NCI-H2029 treated with DMSO at 0.1 percent for 48 hours (cell line): ENCODE measurements around the gene SRR.
"Not testable (repeated sequence)": the region's sequence is repeated elsewhere in the genome, so short reads cannot be mapped to it uniquely, and the experiment has no call there.

Experiments
- DNase-seq: peaks from one replicate; lab custom pipeline; 2025; lab: John Stamatoyannopoulos, UW

SRR gene

GRCh38 chr17:2303204-2304188 lies at the start of gene SRR, which contains the start of gene SMG6:
SRR (plus strand) TSS chr17:2303950; CDS start chr17:2315561, 11,611 bp downstream.
SMG6 (minus strand) TSS chr17:2303785; CDS start chr17:2303720, 65 bp downstream.
- DNase-seq = peak; percentile 7

- DNase-seq = not testable (repeated sequence)
Measured at GRCh38 chr17:2258830-2259229, 44.9 kb upstream of the SRR start.

- DNase-seq = no peak
Measured at GRCh38 chr17:2259769-2260536, 43.8 kb upstream of the SRR start.

GRCh38 chr17:2262135-2262587 lies 41.6 kb upstream of the SRR start:
- no peak for DNase-seq

GRCh38 chr17:2263183-2264066 lies 40.3 kb upstream of the SRR start:
- no peak for DNase-seq

- no peak for DNase-seq
Measured at GRCh38 chr17:2264067-2264860, 39.5 kb upstream of the SRR start.

- DNase-seq = not testable (repeated sequence)
Measured at GRCh38 chr17:2265166-2265565, 38.6 kb upstream of the SRR start.

GRCh38 chr17:2266045-2266864 lies 37.5 kb upstream of the SRR start:
- no peak for DNase-seq

GRCh38 chr17:2266865-2267228 lies 36.9 kb upstream of the SRR start:
- no peak for DNase-seq

GRCh38 chr17:2267354-2267753 lies 36.4 kb upstream of the SRR start:
- no peak for DNase-seq

GRCh38 chr17:2271985-2272702 lies 31.6 kb upstream of the SRR start:
- no peak for DNase-seq

- DNase-seq = no peak
Measured at GRCh38 chr17:2274414-2274813, 29.3 kb upstream of the SRR start.

- DNase-seq = no peak
Measured at GRCh38 chr17:2275722-2276121, 28.0 kb upstream of the SRR start.

GRCh38 chr17:2277429-2278170 lies 26.1 kb upstream of the SRR start:
- DNase-seq = no peak

- no peak for DNase-seq
Measured at GRCh38 chr17:2279707-2280106, 24.0 kb upstream of the SRR start.

- DNase-seq = peak; percentile 27
Measured at GRCh38 chr17:2282297-2282873, 21.4 kb upstream of the SRR start.

- no peak for DNase-seq
Measured at GRCh38 chr17:2283302-2283701, 20.4 kb upstream of the SRR start.

- DNase-seq = no peak
Measured at GRCh38 chr17:2289878-2290478, 13.8 kb upstream of the SRR start.
